Kidney (tissue), 14 donors: ENCODE data around the gene NRP1. TPM values are rescaled to one million over a fixed set of nuclear protein-coding genes. Genes with fewer than 3 reads are reported as not detected.

Experiments used
- DNase-seq, 5 donors: peaks; one replicate each; pipeline ENCODE4 v3.0.0-alpha.2; 2013 to 2020
- FAIRE-seq: peaks from 2 replicates; lab custom pipeline; 2012; peaks lifted over from hg19 to GRCh38; lab: Jason Lieb, UNC
- H3K27ac ChIP-seq, 2 donors: one replicate each; pipeline ENCODE4 v1.7.0; 2013; ENCODE audit warnings: low read depth in 2 of 2, low read length in 2 of 2, inconsistent platforms in 1 of 2
- H3K27me3 ChIP-seq: one replicate; pipeline ENCODE4 v1.7.1; 2013; ENCODE audit warnings: low read length, inconsistent platforms; ENCODE audit not compliant: control insufficient read depth, insufficient read depth
- H3K36me3 ChIP-seq, 3 donors: one replicate each; pipeline versions ENCODE4 v1.7.0 to v1.7.1; 2013; ENCODE audit warnings: low read length in 3 of 3, control low read depth in 1 of 3, inconsistent platforms in 1 of 3; ENCODE audit not compliant: insufficient read depth in 3 of 3, control insufficient read depth in 2 of 3
- H3K4me1 ChIP-seq, 3 donors: one replicate each; pipeline versions ENCODE4 v1.7.0 to v1.7.1; 2013; ENCODE audit warnings: low read length in 3 of 3, inconsistent platforms in 1 of 3, low read depth in 1 of 3; ENCODE audit not compliant: control insufficient read depth in 2 of 3, insufficient read depth in 2 of 3
- H3K4me3 ChIP-seq, 3 donors: one replicate each; pipeline versions ENCODE4 v1.7.0 to v1.8.1; 2013; ENCODE audit warnings: low read length in 3 of 3, control low read depth in 1 of 3, inconsistent platforms in 1 of 3
- H3K9ac ChIP-seq, 3 donors: one replicate each; pipeline versions ENCODE4 v1.7.0 to v1.7.1; 2013; ENCODE audit warnings: low read length in 3 of 3, control low read depth in 1 of 3, inconsistent platforms in 1 of 3
- H3K9me3 ChIP-seq, 3 donors: one replicate each; pipeline versions ENCODE4 v1.7.0 to v1.7.1; 2013; ENCODE audit warnings: low read length in 3 of 3, control low read depth in 1 of 3, inconsistent platforms in 1 of 3; ENCODE audit not compliant: control insufficient read depth in 2 of 3, insufficient read depth in 1 of 3
- intact Hi-C: fragments of 100-400 bp; cut with DNase I; formaldehyde crosslinking; loops from one replicate; pipeline ENCODE4 v1.11.1; 2022
- polyA plus RNA-seq: library from polyadenylated mRNA; stranded (reverse); fragments of 350-450 nt; fragmentation: Illumina TruSeq; extraction: RNeasy Lipid Tissue Mini Kit (QIAGEN cat#74804); gene quantifications from one replicate; pipeline ENCODE4 v1.2.3, GENCODE V29; 2014; ENCODE audit warnings: low read depth, low replicate concordance; ENCODE audit not compliant: insufficient read depth
- total RNA-seq: library from RNA; stranded (reverse); fragmentation: NEBNext Ultra II Directional; extraction: Animal tissue kit (Norgen Biotek cat#: 25700); gene quantifications from one replicate; pipeline ENCODE4 v1.2.1, GENCODE V29; 2021
- TF ChIP-seq, protein P1 (sequence below): IDR thresholded peaks from 3 replicates; pipeline ENCODE4 v1.5.1; 2012; ENCODE audit warnings: mild to moderate bottlenecking, moderate library complexity, borderline replicate concordance; ENCODE audit not compliant: insufficient read depth; ENCODE audit errors: extremely low read depth
- donor health status: control.
- donor health status: control.
- donor health status: control.
- donor health status: control.
- donor health status: control.
- donor health status: DM: yes; HTN: yes; CAD: no.
- donor health status: Normal renal cell carcinoma (clear cell type).

Gene NRP1
- total and polyA plus RNA-seq, 2 donors from 2014 or later: 40.5 to 243 TPM

DNA sequence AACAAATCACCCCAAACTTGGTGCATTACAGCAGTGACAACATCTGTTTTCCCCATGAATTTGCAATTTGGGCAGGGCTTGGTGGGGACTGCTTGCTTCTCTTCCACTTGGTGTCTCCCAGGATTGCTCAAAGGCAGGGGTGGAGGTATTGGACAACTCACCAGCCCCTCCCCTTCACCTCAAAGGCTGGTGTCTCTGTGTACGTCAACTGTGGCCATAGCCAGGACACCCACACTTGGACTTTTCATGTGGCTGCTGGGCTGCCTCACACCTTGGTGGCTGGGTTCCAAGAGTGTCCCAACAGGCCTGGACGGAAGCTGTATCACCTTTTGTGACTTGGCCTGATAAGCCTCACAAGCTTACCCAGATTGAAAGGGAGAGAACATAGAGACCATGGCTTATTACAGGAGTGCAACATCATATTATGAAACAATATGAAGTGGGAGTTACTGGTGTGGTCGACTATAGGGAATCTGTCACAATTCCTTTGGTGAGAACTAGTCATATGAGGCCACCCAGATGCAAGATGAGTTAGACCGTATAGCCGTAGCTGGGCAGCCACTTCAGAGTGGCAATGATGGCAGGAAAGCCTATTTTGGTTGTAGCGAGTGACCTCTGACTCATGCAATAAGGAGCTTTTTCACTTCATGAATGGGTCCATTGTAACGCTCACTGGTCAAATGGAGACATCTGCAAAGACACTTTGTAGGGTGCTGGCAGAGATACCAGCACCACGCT is 188.8 kb downstream of the NRP1 start:
- Histone ChIP-seq H3K36me3 (no peaks in the 10 kb centered on the region), H3K4me3 (no peak overlapping the region), H3K4me1 (no peaks in the 10 kb centered on the region), H3K9ac (no peak overlapping the region), H3K27me3 (no peaks in the 10 kb centered on the region), H3K9me3 (no peaks in the 10 kb centered on the region), H3K27ac (no peak overlapping the region)
- no peak for FAIRE-seq
- intact Hi-C loops: no loop called here
- DNase-seq: no peak
- TF ChIP-seq, protein P1, sequence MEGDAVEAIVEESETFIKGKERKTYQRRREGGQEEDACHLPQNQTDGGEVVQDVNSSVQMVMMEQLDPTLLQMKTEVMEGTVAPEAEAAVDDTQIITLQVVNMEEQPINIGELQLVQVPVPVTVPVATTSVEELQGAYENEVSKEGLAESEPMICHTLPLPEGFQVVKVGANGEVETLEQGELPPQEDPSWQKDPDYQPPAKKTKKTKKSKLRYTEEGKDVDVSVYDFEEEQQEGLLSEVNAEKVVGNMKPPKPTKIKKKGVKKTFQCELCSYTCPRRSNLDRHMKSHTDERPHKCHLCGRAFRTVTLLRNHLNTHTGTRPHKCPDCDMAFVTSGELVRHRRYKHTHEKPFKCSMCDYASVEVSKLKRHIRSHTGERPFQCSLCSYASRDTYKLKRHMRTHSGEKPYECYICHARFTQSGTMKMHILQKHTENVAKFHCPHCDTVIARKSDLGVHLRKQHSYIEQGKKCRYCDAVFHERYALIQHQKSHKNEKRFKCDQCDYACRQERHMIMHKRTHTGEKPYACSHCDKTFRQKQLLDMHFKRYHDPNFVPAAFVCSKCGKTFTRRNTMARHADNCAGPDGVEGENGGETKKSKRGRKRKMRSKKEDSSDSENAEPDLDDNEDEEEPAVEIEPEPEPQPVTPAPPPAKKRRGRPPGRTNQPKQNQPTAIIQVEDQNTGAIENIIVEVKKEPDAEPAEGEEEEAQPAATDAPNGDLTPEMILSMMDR: no peak

DNA sequence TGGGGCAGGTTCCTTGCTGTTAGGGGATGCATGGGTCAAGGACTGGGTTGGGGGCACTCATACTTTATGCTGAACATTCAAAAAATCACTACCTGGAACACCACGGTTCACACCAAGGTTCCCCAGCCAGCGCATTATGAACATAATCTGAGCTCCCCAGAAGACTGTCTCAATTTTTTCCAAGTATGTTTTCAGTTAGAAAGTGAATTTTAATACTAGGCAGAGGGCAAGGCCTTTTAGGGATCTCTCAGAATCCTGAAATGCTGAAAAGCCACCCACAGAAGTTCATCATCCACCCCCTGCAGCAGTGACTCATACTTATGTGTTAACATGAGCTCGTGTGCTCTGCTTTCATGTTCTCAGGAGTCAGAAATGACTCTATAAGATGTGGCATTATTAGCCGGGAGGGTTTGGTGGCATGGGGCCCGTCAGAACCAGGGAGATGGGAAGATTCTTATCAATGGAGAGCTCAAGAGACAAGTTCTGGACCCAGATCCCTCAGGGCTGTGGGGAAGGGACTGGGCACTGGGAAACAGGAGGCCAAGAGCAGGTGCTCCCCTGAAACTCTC is 191.2 kb downstream of the NRP1 start:
- TF ChIP-seq, protein P1: no peak
- H3K9ac ChIP-seq: no peak overlapping the region
- DNase-seq (no peak), FAIRE-seq (no peak)
- no peaks in the 10 kb centered on the region for H3K4me1 ChIP-seq
- no peak overlapping the region for H3K27ac ChIP-seq
- H3K27me3 ChIP-seq: no peaks in the 10 kb centered on the region
- intact Hi-C loops: no loop called here
- H3K4me3 ChIP-seq: no peak overlapping the region
- no peaks in the 10 kb centered on the region for H3K36me3 ChIP-seq
- no peaks in the 10 kb centered on the region for H3K9me3 ChIP-seq

DNA sequence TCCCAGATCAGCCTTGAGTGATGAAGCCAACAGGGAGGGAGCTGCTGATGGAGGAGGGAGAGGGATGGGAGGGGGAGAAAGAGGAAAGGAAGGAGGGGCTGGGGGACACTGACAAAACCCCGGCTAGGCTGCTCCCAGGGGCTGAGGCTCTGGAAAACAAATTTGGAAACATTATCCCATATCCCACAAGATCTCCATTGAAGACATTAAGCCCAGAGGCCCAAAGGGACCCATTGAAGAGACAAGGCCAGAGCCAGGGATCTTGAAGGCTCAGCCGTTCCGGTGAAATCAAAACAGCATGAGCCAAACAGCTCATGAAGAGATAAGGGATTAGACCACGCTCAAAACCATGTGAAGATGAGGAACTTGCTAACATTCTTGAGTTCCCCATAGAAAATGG is 192.2 kb downstream of the NRP1 start:
- no peak overlapping the region for H3K9ac ChIP-seq
- TF ChIP-seq, protein P1: no peak
- intact Hi-C loops: no loop called here
- no peaks in the 10 kb centered on the region for H3K9me3 ChIP-seq
- H3K27me3 ChIP-seq: no peaks in the 10 kb centered on the region
- no peak for FAIRE-seq
- H3K36me3 ChIP-seq: no peaks in the 10 kb centered on the region
- no peak overlapping the region for H3K4me3 ChIP-seq
- no peak overlapping the region for H3K27ac ChIP-seq
- DNase-seq: no peak
- no peaks in the 10 kb centered on the region for H3K4me1 ChIP-seq
